Non-pigmented ciliary epithelial cell (primary cell): ENCODE results near the gene SMAD2.
A peak's percentile ranks its signal among the peaks of the same experiment; 100 is the strongest.

ENCODE experiments used
- DNase-seq: peaks from one replicate; pipeline ENCODE4 v3.0.0-alpha.2; 2010; ENCODE audit warnings: low read depth

The SMAD2 gene

DNA sequence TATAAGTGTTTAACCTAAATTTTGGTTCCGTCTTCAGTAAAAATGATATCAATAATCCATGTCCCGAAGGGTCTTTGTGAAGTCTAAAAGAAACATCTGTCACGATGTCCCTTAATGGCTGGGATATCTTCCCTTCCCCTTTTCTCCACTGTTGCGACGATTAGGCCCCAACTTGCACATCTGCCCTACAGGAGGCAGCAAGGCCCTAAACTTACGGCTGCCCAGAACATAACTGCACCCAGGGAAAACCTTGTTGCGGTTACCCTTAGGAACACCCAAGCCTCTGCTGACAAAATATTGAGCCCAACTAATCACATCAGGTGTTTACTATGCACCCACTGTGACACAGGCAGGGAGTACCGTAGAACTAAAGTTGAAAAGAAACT lies 1.3 kb upstream of the SMAD2 start:
- no peak for DNase-seq

DNA sequence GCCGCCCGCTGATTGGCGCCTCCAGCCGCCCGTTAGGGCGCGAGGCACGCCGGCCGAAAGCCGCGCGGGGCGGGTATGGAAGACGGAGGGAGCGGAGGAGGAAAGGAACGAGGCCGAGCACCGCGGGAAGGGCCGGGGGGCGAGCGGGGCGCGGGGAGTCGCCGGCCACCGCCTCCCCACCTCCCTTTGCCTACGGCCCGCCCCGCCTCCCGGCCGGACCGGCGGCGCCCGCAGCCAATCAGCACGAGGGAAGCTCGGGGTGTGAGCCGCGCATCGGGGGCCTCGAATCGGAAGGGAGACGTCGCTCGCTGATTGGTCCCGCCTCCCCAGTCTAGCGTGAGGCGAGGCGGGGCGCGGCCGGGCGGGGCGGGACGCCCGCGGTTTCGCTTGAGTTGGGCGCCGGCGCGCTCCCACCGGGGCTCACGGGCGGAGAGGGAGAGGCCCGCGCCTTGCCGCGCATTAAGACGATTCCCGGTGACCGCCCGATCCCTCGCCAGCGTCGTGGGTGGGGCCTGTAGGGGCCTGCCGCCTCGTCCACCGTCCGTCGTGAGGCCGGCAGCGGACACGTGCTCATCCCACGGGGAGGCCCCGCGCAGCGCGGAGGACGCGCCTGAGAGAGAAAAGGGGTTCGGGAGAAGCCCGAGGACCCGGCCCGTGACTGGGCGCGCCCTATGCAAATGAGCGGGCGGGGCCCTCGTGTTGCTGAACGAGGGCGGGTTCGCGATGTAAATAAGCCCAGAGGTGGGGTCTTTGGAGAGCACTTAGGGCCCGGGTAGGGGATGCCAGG lies 665 bp upstream of the SMAD2 start:
- DNase-seq: peak; percentile 64

DNA sequence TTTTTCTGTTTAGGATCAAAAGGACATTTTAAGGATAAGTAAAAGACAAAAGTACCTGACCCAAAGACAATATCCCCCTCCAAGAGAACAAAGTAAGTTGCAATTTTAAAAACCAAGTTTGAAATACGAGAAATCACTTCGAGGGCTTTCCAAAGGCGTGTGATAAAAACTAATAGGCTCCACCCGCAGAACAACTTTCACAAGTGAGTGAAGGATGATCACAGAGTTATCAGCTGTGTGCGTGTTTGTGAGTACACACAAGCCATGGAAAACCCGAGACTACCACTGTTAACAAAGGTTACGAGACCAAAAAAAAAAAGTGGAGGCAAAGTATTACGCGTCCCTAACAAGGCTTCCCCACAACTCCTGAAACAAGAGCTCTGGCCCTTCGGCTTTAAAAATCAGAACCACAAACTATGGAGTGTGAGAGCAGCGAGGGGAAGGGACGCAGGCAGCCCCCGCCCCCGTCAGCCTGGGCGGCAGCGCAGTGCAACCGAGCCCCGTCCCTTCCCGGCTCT lies 719 bp downstream of the SMAD2 start:
- no peak for DNase-seq

DNA sequence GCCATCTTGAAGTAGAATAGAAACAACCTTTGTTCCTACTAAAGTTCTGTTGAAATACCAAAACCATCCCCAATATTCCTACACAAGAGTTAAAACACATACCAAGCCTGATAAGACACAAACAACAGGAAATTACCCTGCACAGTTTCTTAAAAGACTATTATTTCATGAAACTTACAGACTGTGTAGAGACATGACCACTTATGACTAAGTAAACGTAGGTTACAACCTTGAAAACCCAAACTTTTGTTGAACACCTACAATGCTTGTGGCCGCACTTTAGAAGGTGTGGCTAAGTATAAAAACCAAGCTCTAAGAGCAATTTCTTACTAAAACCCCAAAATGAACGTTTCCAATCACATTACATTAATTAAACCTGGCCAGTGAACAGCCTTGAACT lies 2.0 kb downstream of the SMAD2 start:
- no peak for DNase-seq

- DNase-seq: no peak
These were observed 4.2 kb downstream of the SMAD2 start for GRCh38 chr18:47926101-47926850.

DNA sequence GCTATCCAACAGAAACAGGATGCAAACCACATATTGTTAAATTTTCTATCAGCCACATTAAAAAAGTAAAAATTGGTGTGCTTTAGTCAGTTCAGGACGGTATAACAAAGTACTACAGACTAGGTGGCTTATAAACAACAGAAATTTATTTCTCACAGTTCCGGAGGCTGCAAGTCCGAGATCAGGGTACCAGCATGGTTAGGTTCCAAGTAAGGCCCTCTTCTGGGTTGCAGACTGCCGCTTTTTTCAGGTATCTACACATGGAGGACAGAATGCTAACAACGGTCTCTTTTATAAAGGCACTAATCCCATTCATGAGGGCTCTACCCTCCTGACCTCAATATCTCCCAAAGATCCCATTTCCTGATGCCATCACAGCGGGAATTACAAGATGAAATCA lies 10.5 kb downstream of the SMAD2 start:
- no peak for DNase-seq

- no peak for DNase-seq
These were observed 12.4 kb downstream of the SMAD2 start for GRCh38 chr18:47917923-47918610.

GRCh38 chr18:47915930-47916329 lies 14.5 kb downstream of the SMAD2 start:
- DNase-seq: no peak

GRCh38 chr18:47915229-47915628 lies 15.2 kb downstream of the SMAD2 start:
- DNase-seq: no peak

GRCh38 chr18:47912794-47913585 lies 17.5 kb downstream of the SMAD2 start:
- no peak for DNase-seq

DNA sequence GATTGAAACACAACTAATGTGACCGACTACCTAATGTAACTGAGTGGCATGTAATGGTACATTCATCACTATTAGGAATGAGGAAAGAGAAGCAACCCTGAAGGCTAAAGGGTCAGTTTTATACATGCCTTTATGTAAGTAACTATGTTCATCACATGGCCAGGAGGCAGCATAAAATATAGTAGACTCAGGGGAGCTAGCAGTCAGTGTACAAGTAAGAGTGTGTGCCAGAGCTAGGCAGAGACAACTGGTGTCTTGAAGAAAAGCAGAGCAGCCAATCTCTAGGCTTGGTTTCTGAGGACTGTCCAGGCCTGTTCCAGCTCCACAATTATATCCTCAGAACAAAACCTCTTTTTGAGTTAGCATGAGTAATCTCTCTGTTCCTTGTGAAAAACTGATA lies 18.1 kb downstream of the SMAD2 start:
- DNase-seq: no peak

DNA sequence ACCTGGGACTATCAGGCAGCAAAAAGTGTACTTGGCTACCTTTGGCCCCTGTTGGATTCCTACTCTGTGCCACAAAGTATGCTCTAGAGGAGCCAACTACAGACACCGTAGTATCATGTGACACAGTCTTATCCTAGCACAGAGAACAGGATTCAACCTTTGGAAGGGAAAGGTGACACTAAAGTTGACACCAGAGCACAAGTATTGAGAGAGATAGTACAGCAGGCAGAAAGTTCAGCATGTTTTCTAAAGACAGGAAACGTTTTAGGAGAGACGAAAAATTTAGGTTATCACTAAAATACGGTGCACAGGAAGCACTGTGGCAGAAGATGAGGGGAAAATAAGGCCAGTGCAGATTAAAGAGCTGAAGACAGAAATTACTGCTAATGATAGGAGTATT lies 18.6 kb downstream of the SMAD2 start:
- DNase-seq: no peak

- DNase-seq: no peak
These were observed 21.0 kb downstream of the SMAD2 start for GRCh38 chr18:47909484-47909883.

DNA sequence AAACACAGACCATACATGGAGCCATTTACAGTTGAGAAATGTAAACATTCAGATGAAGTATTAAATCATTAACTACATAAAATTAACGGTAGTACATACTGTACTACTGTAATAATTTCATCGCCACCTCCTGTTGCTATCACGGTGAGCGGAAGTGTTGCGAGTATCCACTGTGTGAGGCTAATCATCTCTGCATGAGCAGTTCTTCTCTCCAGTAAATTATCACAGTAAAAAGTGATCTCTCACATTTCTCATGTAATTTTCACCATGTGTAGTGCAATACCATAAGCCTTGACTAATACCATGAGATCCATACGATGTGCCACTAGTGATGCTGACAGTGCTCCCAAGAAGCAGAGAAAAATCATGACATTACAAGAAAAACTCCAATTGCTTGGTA lies 21.9 kb downstream of the SMAD2 start:
- DNase-seq: no peak

DNA sequence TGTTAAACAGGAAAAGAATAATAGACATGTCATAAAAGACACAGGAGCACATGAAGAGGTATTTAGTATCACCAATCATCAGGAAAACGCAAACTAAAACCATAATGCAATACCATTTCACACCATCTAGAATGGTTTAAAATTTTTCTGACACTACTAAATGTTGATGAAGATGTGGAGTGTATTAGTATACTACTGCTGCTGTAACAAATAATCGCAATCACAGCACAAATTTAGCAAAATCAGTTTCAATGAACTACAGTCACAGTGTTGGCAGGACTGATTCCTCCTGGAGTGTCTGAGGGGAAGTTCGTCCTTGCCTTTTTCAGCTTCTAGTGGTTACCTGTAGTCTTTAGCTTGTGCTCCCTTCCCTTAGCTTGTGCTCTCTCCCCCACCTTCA lies 24.1 kb downstream of the SMAD2 start:
- no peak for DNase-seq

- no peak for DNase-seq
These were observed 26.6 kb downstream of the SMAD2 start for GRCh38 chr18:47903809-47904208.

GRCh38 chr18:47901624-47902362 lies 28.7 kb downstream of the SMAD2 start:
- DNase-seq: no peak

DNA sequence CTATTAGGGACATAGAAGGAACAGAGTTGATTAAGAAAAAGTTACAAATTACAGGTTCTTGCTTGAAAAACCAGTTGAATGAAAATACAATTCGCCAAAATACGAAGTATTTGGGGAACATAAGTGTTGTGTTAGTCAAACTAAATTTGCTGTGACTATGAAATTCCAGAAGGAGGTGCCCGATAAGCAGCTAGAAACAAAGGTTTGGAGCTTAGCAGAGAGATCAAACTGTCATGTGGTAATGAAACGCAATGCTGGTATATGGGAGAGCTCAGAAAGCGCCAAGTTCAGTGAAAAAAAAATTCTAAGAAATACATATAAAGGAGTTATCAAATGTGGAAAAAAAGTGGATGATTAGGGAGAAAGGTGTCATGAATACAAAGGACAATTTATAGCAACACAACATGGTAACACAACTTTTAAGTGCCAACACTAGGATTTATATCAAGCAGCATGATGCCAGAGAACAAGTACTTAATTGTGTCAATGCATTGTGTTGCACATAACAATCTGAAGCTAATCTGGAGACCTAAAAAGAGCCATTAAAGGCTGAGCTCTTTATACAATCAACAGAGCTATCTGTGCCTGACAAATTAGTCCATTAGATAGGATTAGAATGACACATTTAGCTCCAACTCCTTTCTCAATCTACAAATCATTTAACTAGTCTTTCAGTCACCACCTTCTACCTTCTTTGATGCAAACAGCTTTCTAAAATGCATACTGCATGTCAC lies 31.2 kb downstream of the SMAD2 start:
- DNase-seq: no peak

GRCh38 chr18:47898696-47899095 lies 31.8 kb downstream of the SMAD2 start:
- DNase-seq: no peak

- no peak for DNase-seq
These were observed 32.4 kb downstream of the SMAD2 start for GRCh38 chr18:47898055-47898454.
